Measurements from ENCODE around the gene PLXNA4. TPM values are rescaled to one million over a fixed set of nuclear protein-coding genes. Genes with fewer than 3 reads are reported as not detected.

PLXNA4 gene
- total and polyA plus RNA-seq, 2 experiments from 2014 or later, result 0.32 TPM; not detected in 1

GRCh38 chr7:132113536-132114371 lies 462.5 kb downstream of the PLXNA4 start:
- peaks cover 20% of the 10 kb centered on the region for H3K4me1 ChIP-seq (ENCODE audit: insufficient read depth)
- no peaks in the 10 kb centered on the region for H3K9me3 ChIP-seq (ENCODE audit: low read depth)
- in situ Hi-C loops (cut with MboI), result no loop called here
- H3K27me3 ChIP-seq (replicated peaks; ENCODE audit: insufficient read depth), result no peaks in the 10 kb centered on the region
- WGBS, 2 experiments (ENCODE audit: low coverage in 1 of 2, low lambda C conversion rate in 2 of 2, missing lambda C conversion rate in 2 of 2), result 81 to 84% methylated on average over 20 to 21 of the region's 21 CpGs
- no peaks in the 10 kb centered on the region for H4K20me1 ChIP-seq (ENCODE audit: insufficient read depth)
- no peaks in the 10 kb centered on the region for H3K36me3 ChIP-seq (ENCODE audit: low read depth)
- no peak for DNase-seq
- peaks cover 17% of the 10 kb centered on the region for H3F3A ChIP-seq (ENCODE audit: insufficient read depth)
- no peak overlapping the region for H3K9ac ChIP-seq
- H2AFZ ChIP-seq, result no peak overlapping the region
- no peaks in the 10 kb centered on the region; the same call in 1 of the 2 replicates for H3K9me2 ChIP-seq (ENCODE audit: insufficient read depth)
- no peak overlapping the region for H3K4me3 ChIP-seq
- no peaks in the 10 kb centered on the region for H3K79me2 ChIP-seq (ENCODE audit: insufficient read depth)
- no peak overlapping the region for H3K4me2 ChIP-seq (ENCODE audit: unreplicated experiment)
- no peak overlapping the region for H3K27ac ChIP-seq
- TF ChIP-seq EZH2 (IDR thresholded peaks at IDR 0.05; ENCODE audit: insufficient read depth, poor library complexity, severe bottlenecking), result no peak
- TF ChIP-seq EZH2phosphoT487 (IDR thresholded peaks at IDR 0.05; ENCODE audit: insufficient read depth, low read depth), result no peak

GRCh38 chr7:132112657-132113056 lies 463.6 kb downstream of the PLXNA4 start:
- H3K4me3 ChIP-seq, result no peak overlapping the region
- no peaks in the 10 kb centered on the region for H4K20me1 ChIP-seq (ENCODE audit: insufficient read depth)
- no peaks in the 10 kb centered on the region for H3K9me3 ChIP-seq (ENCODE audit: low read depth)
- H3K9ac ChIP-seq, result no peak overlapping the region
- no peak for DNase-seq
- peaks cover 19% of the 10 kb centered on the region for H3K4me1 ChIP-seq (ENCODE audit: insufficient read depth)
- H2AFZ ChIP-seq, result no peak overlapping the region
- H3K79me2 ChIP-seq (ENCODE audit: insufficient read depth), result no peaks in the 10 kb centered on the region
- 50 to 52% methylated on average over 4 of the region's 4 CpGs for WGBS, 2 experiments (ENCODE audit: low coverage in 1 of 2, low lambda C conversion rate in 2 of 2, missing lambda C conversion rate in 2 of 2)
- no peaks in the 10 kb centered on the region for H3K36me3 ChIP-seq (ENCODE audit: low read depth)
- H3K27ac ChIP-seq, result no peak overlapping the region
- H3F3A ChIP-seq (ENCODE audit: insufficient read depth), result peaks cover 17% of the 10 kb centered on the region
- H3K9me2 ChIP-seq (ENCODE audit: insufficient read depth), result no peaks in the 10 kb centered on the region; the same call in 1 of the 2 replicates
- in situ Hi-C loops (cut with MboI), result no loop called here
- TF ChIP-seq EZH2phosphoT487 (IDR thresholded peaks at IDR 0.05; ENCODE audit: insufficient read depth, low read depth), result no peak
- no peak for TF ChIP-seq EZH2 (IDR thresholded peaks at IDR 0.05; ENCODE audit: insufficient read depth, poor library complexity, severe bottlenecking)
- no peak overlapping the region for H3K4me2 ChIP-seq (ENCODE audit: unreplicated experiment)
- no peaks in the 10 kb centered on the region; the same call in 1 of the 2 replicates for H3K27me3 ChIP-seq (replicated peaks; ENCODE audit: insufficient read depth)

GRCh38 chr7:132112106-132112505 lies 464.2 kb downstream of the PLXNA4 start:
- H3K27me3 ChIP-seq (replicated peaks; ENCODE audit: insufficient read depth), result no peaks in the 10 kb centered on the region; the same call in 1 of the 2 replicates
- in situ Hi-C loops (cut with MboI), result no loop called here
- no peak for TF ChIP-seq EZH2 (IDR thresholded peaks at IDR 0.05; ENCODE audit: insufficient read depth, poor library complexity, severe bottlenecking)
- no peak for TF ChIP-seq EZH2phosphoT487 (IDR thresholded peaks at IDR 0.05; ENCODE audit: insufficient read depth, low read depth)

GRCh38 chr7:132110692-132111091 lies 465.6 kb downstream of the PLXNA4 start:
- H3K27me3 ChIP-seq (replicated peaks; ENCODE audit: insufficient read depth), result no peaks in the 10 kb centered on the region; the same call in 1 of the 2 replicates

More at GRCh38 chr7:132112106-132112505, 464.2 kb downstream of the PLXNA4 start:
- Histone ChIP-seq H3K4me1 (ENCODE audit: insufficient read depth) (peaks cover 13% of the 10 kb centered on the region), H3K4me2 (ENCODE audit: unreplicated experiment) (no peak overlapping the region), H3K9ac (no peak overlapping the region), H3K4me3 (no peak overlapping the region), H3K9me3 (ENCODE audit: low read depth) (no peaks in the 10 kb centered on the region), H3F3A (ENCODE audit: insufficient read depth) (peaks cover 15% of the 10 kb centered on the region), H3K36me3 (ENCODE audit: low read depth) (no peaks in the 10 kb centered on the region), H3K27ac (no peak overlapping the region), H4K20me1 (ENCODE audit: insufficient read depth) (no peaks in the 10 kb centered on the region), H3K79me2 (ENCODE audit: insufficient read depth) (no peaks in the 10 kb centered on the region), H3K9me2 (ENCODE audit: insufficient read depth) (no peaks in the 10 kb centered on the region; the same call in 1 of the 2 replicates), H2AFZ (no peak overlapping the region)
- DNase-seq, result no peak
- 69 to 79% methylated on average over 2 of the region's 2 CpGs for WGBS, 2 experiments (ENCODE audit: low coverage in 1 of 2, low lambda C conversion rate in 2 of 2, missing lambda C conversion rate in 2 of 2)

More at GRCh38 chr7:132110692-132111091, 465.6 kb downstream of the PLXNA4 start:
- H3K4me2 ChIP-seq (ENCODE audit: unreplicated experiment), result no peak overlapping the region
- no peak for DNase-seq
- no peak for TF ChIP-seq EZH2phosphoT487 (IDR thresholded peaks at IDR 0.05; ENCODE audit: insufficient read depth, low read depth)
- no peak for TF ChIP-seq EZH2 (IDR thresholded peaks at IDR 0.05; ENCODE audit: insufficient read depth, poor library complexity, severe bottlenecking)
- H3F3A ChIP-seq (ENCODE audit: insufficient read depth), result peaks cover under 1% of the 10 kb centered on the region; the same call in 1 of the 2 replicates
- H2AFZ ChIP-seq, result no peak overlapping the region
- no peak overlapping the region for H3K9ac ChIP-seq
- no peaks in the 10 kb centered on the region for H3K9me3 ChIP-seq (ENCODE audit: low read depth)
- no peaks in the 10 kb centered on the region for H3K36me3 ChIP-seq (ENCODE audit: low read depth)
- H3K27ac ChIP-seq, result no peak overlapping the region
- H3K4me3 ChIP-seq, result no peak overlapping the region
- H4K20me1 ChIP-seq (ENCODE audit: insufficient read depth), result no peaks in the 10 kb centered on the region
- no peaks in the 10 kb centered on the region for H3K4me1 ChIP-seq (ENCODE audit: insufficient read depth)
- in situ Hi-C loops (cut with MboI), result no loop called here
- H3K9me2 ChIP-seq (ENCODE audit: insufficient read depth), result no peaks in the 10 kb centered on the region; the same call in 1 of the 2 replicates
- H3K79me2 ChIP-seq (ENCODE audit: insufficient read depth), result no peaks in the 10 kb centered on the region
- 49 to 63% methylated on average over 3 of the region's 3 CpGs for WGBS, 2 experiments (ENCODE audit: low coverage in 1 of 2, low lambda C conversion rate in 2 of 2, missing lambda C conversion rate in 2 of 2)

Data from GM23248 (cell line).